ENCODE measurements around the gene VCAM1.

GRCh38 chr1:100706856-100707255 is 12.7 kb upstream of the VCAM1 start:
- TF ChIP-seq POLR2A (IDR thresholded peaks at IDR 0.05) (no peak), CTCF (IDR thresholded peaks at IDR 0.05) (no peak)
